ENCODE results near the gene NTNG1. TPM values are rescaled to one million over a fixed set of nuclear protein-coding genes. Genes with fewer than 3 reads are reported as not detected.

NTNG1 gene
- total and polyA plus RNA-seq, 2 of the 8 experiments (the other 6 are each of a cell fraction or from before 2014, with no cell fraction given): 1.2 to 4.1 TPM

GRCh38 chr1:107457989-107458388, 317.1 kb downstream of the NTNG1 start:
- Histone ChIP-seq H4K8ac (ENCODE audit: extremely low read depth, insufficient read depth, low read length) (no peak overlapping the region), H3K23ac (ENCODE audit: insufficient read length) (no peak overlapping the region), H2BK15ac (ENCODE audit: low read length) (no peak overlapping the region), H2BK12ac (ENCODE audit: low read depth, low read length) (no peak overlapping the region), H3K79me1 (ENCODE audit: low read depth, low read length) (no peaks in the 10 kb centered on the region), H3K36me3 (ENCODE audit: control insufficient read depth in 2 of 4, insufficient read depth in 4 of 4, low read length in 3 of 4) (no peaks in the 10 kb centered on the region), H3K56ac (replicated peaks; ENCODE audit: insufficient read length, low read depth, low read length) (no peak overlapping the region), H2BK20ac (ENCODE audit: low read length) (no peak overlapping the region), H3K4me2 (ENCODE audit: insufficient read depth in 1 of 2, low read depth in 2 of 2, low read length in 2 of 2) (no peak overlapping the region), H3K14ac (ENCODE audit: insufficient read length) (no peak overlapping the region), H4K91ac (replicated peaks; ENCODE audit: insufficient read length, low read length) (no peak overlapping the region), H3K23me2 (ENCODE audit: low read depth, low read length) (no peaks in the 10 kb centered on the region), H3K9me3 (ENCODE audit: insufficient read depth in 2 of 2, low read depth in 1 of 2, low read length in 1 of 2) (no peaks in the 10 kb centered on the region), H3K4me1 (replicated peaks in 1 of 4; ENCODE audit: control insufficient read depth in 3 of 4, insufficient read depth in 4 of 4, low read length in 3 of 4) (no peaks in the 10 kb centered on the region), H3K9ac (replicated peaks in 1 of 4; ENCODE audit: extremely low read depth in 1 of 4, low read depth in 3 of 4, low read length in 3 of 4) (no peak overlapping the region), H3K27me3 (replicated peaks in 1 of 4; ENCODE audit: control insufficient read depth in 3 of 4, extremely low read depth in 1 of 4, insufficient read depth in 3 of 4, low read length in 3 of 4) (peaks cover 0 to 1% (median 0%) of the 10 kb centered on the region in 4 experiments; a peak in 2 of 7 replicates), H3K4ac (replicated peaks; ENCODE audit: insufficient read length, low read depth, low read length) (no peak overlapping the region), H4K20me1 (replicated peaks in 1 of 2; ENCODE audit: control insufficient read depth in 1 of 2, insufficient read depth in 2 of 2, low read length in 2 of 2) (no peaks in the 10 kb centered on the region), H3K18ac (ENCODE audit: extremely low read depth, low read length) (no peak overlapping the region), H2BK120ac (replicated peaks; ENCODE audit: low read depth, low read length) (no peak overlapping the region), H2BK5ac (ENCODE audit: low read depth, low read length) (no peak overlapping the region), H2AFZ (ENCODE audit: low read length) (no peak overlapping the region), H4K5ac (ENCODE audit: insufficient read length, low read depth, low read length) (no peak overlapping the region), H3K79me2 (ENCODE audit: control insufficient read depth in 1 of 2, insufficient read depth in 2 of 2, low read length in 2 of 2) (no peaks in the 10 kb centered on the region), H3K4me3 (ENCODE audit: extremely low read depth in 1 of 4, insufficient read depth in 2 of 4, low read depth in 3 of 4, low read length in 4 of 4) (no peak overlapping the region), H2AK5ac (ENCODE audit: low read depth, low read length) (no peak overlapping the region), H3K27ac (ENCODE audit: low read depth, low read length) (no peak overlapping the region)
- CTCF ChIA-PET (ENCODE audit: partially characterized antibody): no interaction called here
- no peak for FAIRE-seq
- WGBS, 2 experiments (ENCODE audit: extremely low coverage in 1 of 2, insufficient coverage in 1 of 2, insufficient read length in 1 of 2, insufficient replicate concordance in 2 of 2, low coverage in 1 of 2, low lambda C conversion rate in 2 of 2, missing lambda C conversion rate in 1 of 2): 91% methylated on average over 3 of the region's 3 CpGs; no CpG with 5 or more reads in 1 of the 2 experiments
- TF ChIP-seq MAFK (IDR thresholded peaks at IDR 0.05; ENCODE audit: low read depth, low read length): no peak
- no peak for TF ChIP-seq POU5F1 (IDR thresholded peaks at IDR 0.05; ENCODE audit: low read depth, low read length)
- no peak for TF ChIP-seq SIN3A (conservative IDR thresholded peaks at IDR 0.05 in 1 of 2, IDR thresholded peaks at IDR 0.05 in 1 of 2; ENCODE audit: low read depth in 1 of 2, low read length in 2 of 2)
- TF ChIP-seq TAF7 (optimal IDR thresholded peaks at IDR 0.05; ENCODE audit: borderline replicate concordance, low read depth, low read length): no peak
- no peak for TF ChIP-seq ZNF274 (IDR thresholded peaks at IDR 0.05; ENCODE audit: borderline replicate concordance, extremely low read depth, low read length)
- no peak for TF ChIP-seq CTBP2 (IDR thresholded peaks at IDR 0.05; ENCODE audit: borderline replicate concordance, insufficient read depth, insufficient read length, low read length)
- POLR2A ChIA-PET (ENCODE audit: partially characterized antibody): no interaction called here
- no peak for DNase-seq (ENCODE audit: low read depth in 1 of 2, low spot score in 2 of 2)
